H1 (cell line): ENCODE results near the gene RPE. TPM values are rescaled to one million over a fixed set of nuclear protein-coding genes. Genes with fewer than 3 reads are reported as not detected.

Experiments
- FOSL1 ChIP-seq: IDR thresholded peaks from 2 replicates; pipeline ENCODE4 v1.6.1; 2011; ENCODE audit warnings: mild to moderate bottlenecking, low read depth, low read length, moderate library complexity; ENCODE audit not compliant: insufficient read depth
- polyA plus RNA-seq, 7 experiments: library from polyadenylated mRNA; depleted of rRNA in 3 of 7; stranded (reverse) in 5 of 7; unstranded in 2 of 7; fragments of >200 nt in 5 of 7; fragments of 200-250 nt in 2 of 7; gene quantifications; 1 replicate in 5 of 7; 2 replicates in 1 of 7; 4 replicates in 1 of 7; pipeline versions ENCODE4 v1.2.1 to v1.2.3, GENCODE V29; 2011 to 2013; ENCODE audit warnings: missing spikeins in 2 of 7, mixed read lengths in 2 of 7
- total RNA-seq: library from RNA; stranded (reverse); fragmentation: NEBNext Ultra II Directional; extraction: Animal tissue kit (Norgen Biotek cat#: 25700); gene quantifications from 2 replicates; pipeline ENCODE4 v1.2.1, GENCODE V29; 2021

RPE gene
- total and polyA plus RNA-seq, 2 of the 8 experiments (the other 6 are each of a cell fraction or from before 2014, with no cell fraction given) = 77.8 to 102 TPM

- TF ChIP-seq FOSL1 = no peak
These were observed 11.6 kb upstream of the RPE start (continued) for GRCh38 chr2:209990838-209991237.
